Urinary bladder (tissue), 4 donors: ENCODE measurements around the gene TRIM50. TPM values are rescaled to one million over a fixed set of nuclear protein-coding genes. Genes with fewer than 3 reads are reported as not detected.

Experiments used
- DNase-seq: peaks from one replicate; pipeline ENCODE4 v3.0.0-alpha.2; 2015; ENCODE audit errors: extremely low spot score
- H3K27ac ChIP-seq: one replicate; pipeline ENCODE4 v1.5.1; 2013; ENCODE audit warnings: low read depth, mild to moderate bottlenecking, moderate library complexity
- H3K36me3 ChIP-seq: one replicate; pipeline ENCODE4 v1.6.1; 2013; ENCODE audit warnings: mild to moderate bottlenecking, moderate library complexity; ENCODE audit not compliant: insufficient read depth
- H3K4me1 ChIP-seq: one replicate; pipeline ENCODE4 v1.6.1; 2013; ENCODE audit warnings: mild to moderate bottlenecking, moderate library complexity; ENCODE audit not compliant: insufficient read depth
- H3K4me3 ChIP-seq: one replicate; pipeline ENCODE4 v1.5.1; 2013; ENCODE audit warnings: low read depth, low read length
- WGBS: extraction: QIAGEN DNeasy Blood & Tissue Kit; methylation state at CpG from one replicate; pipeline ENCODE4 v1.1.7; 2013; 5-methylcytosine and 5-hydroxymethylcytosine counted together
- polyA plus RNA-seq: library from polyadenylated mRNA; stranded (reverse); fragments of 200-250 nt; gene quantifications from one replicate; pipeline ENCODE4 v1.2.3, GENCODE V29; 2013
- total RNA-seq: library from RNA; depleted of rRNA; stranded (reverse); fragments of >200 nt; gene quantifications from one replicate; pipeline ENCODE4 v1.2.3, GENCODE V29; 2014
- donor health status: healthy with polysubstance abuse.
- donor health status: healthy.

Gene TRIM50
- total and polyA plus RNA-seq, 2 donors: 0.14 to 0.21 TPM

GRCh38 chr7:73358590-73359275 is 30.9 kb upstream of the TRIM50 start:
- 78% methylated on average over 21 of the region's 21 CpGs for WGBS
- H3K4me3 ChIP-seq: peak overlapping the region; percentile 22
- no peaks in the 10 kb centered on the region for H3K4me1 ChIP-seq
- H3K27ac ChIP-seq: no peak overlapping the region
- DNase-seq: no peak
- no peaks in the 10 kb centered on the region for H3K36me3 ChIP-seq

DNA sequence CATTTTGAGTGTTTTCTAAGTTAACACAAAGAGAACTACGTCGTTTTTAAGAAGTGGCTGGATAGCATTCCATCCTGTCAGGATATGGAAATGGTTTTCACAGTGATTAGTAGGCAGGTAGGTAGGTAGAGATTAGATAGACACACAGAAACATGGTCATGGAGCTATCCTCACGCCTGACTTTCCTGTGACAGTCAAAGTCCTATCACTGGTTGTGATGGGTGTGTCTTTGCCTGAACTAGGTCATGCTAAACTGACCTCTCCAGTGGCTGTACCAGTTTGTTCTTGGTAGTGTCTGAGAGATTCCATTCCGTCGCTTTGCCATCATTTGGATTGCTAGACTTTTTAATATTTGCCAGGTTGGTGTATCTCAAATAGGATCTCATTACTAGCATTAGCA is 28.3 kb upstream of the TRIM50 start:
- Histone ChIP-seq H3K27ac (no peak overlapping the region), H3K4me1 (no peaks in the 10 kb centered on the region), H3K36me3 (no peaks in the 10 kb centered on the region), H3K4me3 (no peak overlapping the region)
- no peak for DNase-seq
- 80% methylated on average over 5 of the region's 5 CpGs for WGBS

DNA sequence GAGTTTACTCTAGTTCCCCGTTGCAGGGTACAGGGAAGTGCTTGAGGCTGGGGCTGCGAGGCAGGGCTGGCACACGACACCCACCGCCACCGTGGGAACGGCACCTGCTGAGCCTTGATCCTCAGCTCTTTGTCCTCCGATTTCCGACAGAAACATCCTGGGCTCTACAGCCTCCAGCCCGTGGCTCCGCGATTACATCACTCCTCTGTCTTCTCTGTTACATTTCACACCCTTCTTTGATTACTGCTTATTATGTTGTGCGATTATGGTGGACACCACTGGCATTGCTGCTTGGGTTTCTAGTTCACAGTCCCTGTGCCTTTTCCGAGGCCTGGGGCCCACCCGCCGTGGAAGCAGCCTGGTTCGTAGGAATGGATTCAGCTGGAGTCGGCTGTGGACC is 26.9 kb upstream of the TRIM50 start:
- WGBS: 83% methylated on average over 17 of the region's 17 CpGs
- no peak overlapping the region for H3K4me3 ChIP-seq
- no peaks in the 10 kb centered on the region for H3K36me3 ChIP-seq
- no peaks in the 10 kb centered on the region for H3K4me1 ChIP-seq
- no peak overlapping the region for H3K27ac ChIP-seq
- DNase-seq: no peak

GRCh38 chr7:73354196-73354595 is 26.3 kb upstream of the TRIM50 start:
- 87% methylated on average over 9 of the region's 9 CpGs for WGBS
- Histone ChIP-seq H3K36me3 (no peaks in the 10 kb centered on the region), H3K27ac (no peak overlapping the region), H3K4me3 (no peak overlapping the region), H3K4me1 (no peaks in the 10 kb centered on the region)
- no peak for DNase-seq

DNA sequence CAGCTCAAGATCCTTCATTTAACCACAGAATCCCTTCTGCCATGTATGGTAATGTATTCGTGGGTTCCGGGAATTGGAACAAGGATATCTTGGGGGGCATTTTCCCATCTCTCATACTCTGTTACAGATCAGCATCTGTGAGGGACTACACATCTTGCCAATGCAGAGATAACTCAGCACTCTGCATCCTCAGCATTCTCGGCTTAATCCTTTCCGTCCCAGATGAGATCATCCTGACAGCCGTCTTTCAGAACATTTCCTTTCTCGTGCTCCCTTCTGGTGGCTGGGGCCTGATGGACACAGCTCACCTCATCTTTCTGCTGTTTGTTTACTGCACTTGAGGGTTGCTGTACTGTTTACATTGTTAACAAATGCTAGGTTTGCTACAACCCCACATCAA is 25.4 kb upstream of the TRIM50 start:
- no peak overlapping the region for H3K4me3 ChIP-seq
- WGBS: 75% methylated on average over 6 of the region's 6 CpGs
- no peaks in the 10 kb centered on the region for H3K36me3 ChIP-seq
- no peaks in the 10 kb centered on the region for H3K4me1 ChIP-seq
- DNase-seq: no peak
- no peak overlapping the region for H3K27ac ChIP-seq

GRCh38 chr7:73352784-73353183 is 24.9 kb upstream of the TRIM50 start:
- Histone ChIP-seq H3K4me3 (no peak overlapping the region), H3K36me3 (no peaks in the 10 kb centered on the region), H3K4me1 (no peaks in the 10 kb centered on the region), H3K27ac (no peak overlapping the region)
- DNase-seq: no peak
- WGBS: 91% methylated on average over 3 of the region's 3 CpGs

GRCh38 chr7:73351447-73352167 is 23.7 kb upstream of the TRIM50 start:
- no peak for DNase-seq
- H3K36me3 ChIP-seq: no peaks in the 10 kb centered on the region
- no peaks in the 10 kb centered on the region for H3K4me1 ChIP-seq
- H3K27ac ChIP-seq: no peak overlapping the region
- WGBS: 56% methylated on average over 6 of the region's 6 CpGs
- H3K4me3 ChIP-seq: no peak overlapping the region

DNA sequence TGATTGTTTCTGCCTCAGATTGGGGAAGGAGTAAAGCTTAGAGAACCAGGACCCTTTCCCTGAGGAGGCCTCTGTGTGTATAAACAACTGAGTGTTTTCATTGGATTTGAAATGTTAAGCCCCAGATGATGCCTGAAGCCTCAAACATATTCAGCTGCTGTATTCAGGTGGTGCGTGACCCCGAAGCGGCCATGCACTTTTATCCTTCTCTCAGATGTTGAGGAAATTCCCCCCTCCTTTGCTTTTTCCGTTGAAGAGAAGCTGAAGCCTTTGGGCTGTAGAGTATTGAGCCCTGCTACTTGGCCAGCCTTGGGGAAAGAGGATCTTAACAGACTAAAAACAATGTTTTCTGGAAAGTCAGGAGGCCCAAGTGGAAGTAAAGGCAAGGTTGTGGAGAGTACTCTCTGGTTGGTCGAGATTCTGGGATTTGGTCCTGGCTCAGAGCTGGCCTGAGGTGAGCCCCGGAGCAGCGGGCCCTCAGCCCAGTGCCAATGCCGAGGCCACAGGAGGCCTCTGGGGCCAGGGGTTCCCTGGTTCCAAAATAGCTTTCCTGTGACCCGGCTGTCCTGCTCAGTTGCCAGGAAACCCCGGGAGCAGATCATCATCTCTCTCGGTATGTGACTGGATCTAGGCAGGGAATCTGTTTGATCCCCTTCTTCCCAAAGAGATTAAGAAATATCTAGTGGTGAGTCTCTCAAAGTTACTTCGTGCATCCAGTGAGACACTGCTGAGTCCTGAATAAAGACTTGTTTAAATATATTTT is 22.6 kb upstream of the TRIM50 start:
- DNase-seq: no peak
- WGBS: 54% methylated on average over 12 of the region's 12 CpGs
- Histone ChIP-seq H3K36me3 (no peaks in the 10 kb centered on the region), H3K4me3 (no peak overlapping the region), H3K4me1 (no peaks in the 10 kb centered on the region), H3K27ac (no peak overlapping the region)

GRCh38 chr7:73349763-73350162 is 21.9 kb upstream of the TRIM50 start:
- no peaks in the 10 kb centered on the region for H3K36me3 ChIP-seq
- WGBS: 79% methylated on average over 6 of the region's 6 CpGs
- no peaks in the 10 kb centered on the region for H3K4me1 ChIP-seq
- no peak overlapping the region for H3K4me3 ChIP-seq
- DNase-seq: no peak
- no peak overlapping the region for H3K27ac ChIP-seq

GRCh38 chr7:73345951-73346350 is 18.1 kb upstream of the TRIM50 start:
- Histone ChIP-seq H3K4me1 (no peaks in the 10 kb centered on the region), H3K27ac (no peak overlapping the region), H3K36me3 (no peaks in the 10 kb centered on the region), H3K4me3 (no peak overlapping the region)
- WGBS: 56% methylated on average over 8 of the region's 8 CpGs
- DNase-seq: no peak

DNA sequence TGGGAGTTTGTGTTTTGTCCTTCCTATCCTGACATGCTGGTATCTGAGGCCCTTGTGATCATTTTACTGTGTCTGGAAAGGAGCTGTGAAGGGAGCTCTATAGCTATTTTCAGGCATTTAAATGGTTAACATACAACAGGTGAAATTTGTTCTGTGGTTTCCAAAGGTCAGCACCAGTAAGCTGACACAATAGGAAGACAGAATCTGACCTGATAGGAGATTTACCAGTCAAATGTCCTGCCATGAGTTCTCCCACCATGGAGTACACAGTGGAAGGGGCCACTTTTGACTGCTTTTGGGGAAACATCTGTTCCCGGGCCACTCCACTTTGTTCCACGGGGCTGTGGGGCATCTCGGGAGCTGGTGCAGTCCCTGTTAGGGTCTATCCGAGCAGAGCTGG is 17.7 kb upstream of the TRIM50 start:
- Histone ChIP-seq H3K4me1 (no peaks in the 10 kb centered on the region), H3K36me3 (no peaks in the 10 kb centered on the region), H3K27ac (no peak overlapping the region), H3K4me3 (no peak overlapping the region)
- DNase-seq: no peak
- WGBS: 57% methylated on average over 4 of the region's 4 CpGs

GRCh38 chr7:73343671-73344380 is 15.9 kb upstream of the TRIM50 start:
- 87% methylated on average over 7 of the region's 7 CpGs for WGBS
- no peaks in the 10 kb centered on the region for H3K36me3 ChIP-seq
- no peak for DNase-seq
- H3K4me1 ChIP-seq: no peaks in the 10 kb centered on the region
- no peak overlapping the region for H3K27ac ChIP-seq
- H3K4me3 ChIP-seq: no peak overlapping the region

- H3K4me3 ChIP-seq: peak overlapping the region; percentile 1
- DNase-seq: peak; percentile 26
Measured at GRCh38 chr7:73342645-73343044, 14.8 kb upstream of the TRIM50 start.

More at GRCh38 chr7:73342645-73343044, 14.8 kb upstream of the TRIM50 start:
- no peaks in the 10 kb centered on the region for H3K4me1 ChIP-seq
- H3K27ac ChIP-seq: no peak overlapping the region
- H3K36me3 ChIP-seq: no peaks in the 10 kb centered on the region
- WGBS: 28% methylated on average over 8 of the region's 8 CpGs
